NCI-H2171 treated with DMSO at 0.1 percent for 48 hours (cell line): ENCODE data around the gene SCGB1D2.

Experiments used
- DNase-seq: peaks from one replicate; lab custom pipeline; 2025; lab: John Stamatoyannopoulos, UW

The SCGB1D2 gene

DNA sequence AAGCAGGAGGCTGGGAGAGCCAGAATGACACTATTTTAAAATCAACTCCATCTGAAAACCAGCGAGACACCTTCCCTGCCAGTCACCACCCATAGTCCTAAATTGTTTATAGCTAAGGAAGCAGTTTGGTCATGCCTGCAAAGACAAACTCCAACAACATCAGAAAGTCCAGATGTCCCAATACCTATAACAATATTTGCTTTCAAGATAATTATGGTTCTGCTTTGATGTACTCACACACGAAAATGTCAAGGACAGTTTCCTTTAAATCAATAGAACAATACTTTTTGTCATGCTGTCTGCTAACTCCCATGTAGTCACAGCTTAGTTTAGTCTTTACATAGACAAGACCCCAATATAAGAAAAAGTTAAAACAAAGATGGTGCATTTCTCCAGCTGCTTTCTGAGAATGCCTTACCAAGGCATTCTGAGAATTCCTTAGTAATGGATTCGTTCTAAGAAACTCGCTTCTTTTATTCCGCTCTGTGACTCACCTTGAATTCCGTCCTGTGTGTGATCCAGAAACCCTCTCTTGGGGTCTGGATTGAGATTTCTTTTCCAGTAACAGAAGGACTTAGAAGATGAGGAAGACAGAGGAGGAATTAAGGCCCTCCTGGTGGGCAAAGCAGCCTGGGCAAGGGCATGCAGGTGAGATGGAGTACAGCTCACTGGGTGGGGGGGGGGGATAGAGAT, 18.4 kb downstream of the SCGB1D2 start:
- DNase-seq: no peak

DNA sequence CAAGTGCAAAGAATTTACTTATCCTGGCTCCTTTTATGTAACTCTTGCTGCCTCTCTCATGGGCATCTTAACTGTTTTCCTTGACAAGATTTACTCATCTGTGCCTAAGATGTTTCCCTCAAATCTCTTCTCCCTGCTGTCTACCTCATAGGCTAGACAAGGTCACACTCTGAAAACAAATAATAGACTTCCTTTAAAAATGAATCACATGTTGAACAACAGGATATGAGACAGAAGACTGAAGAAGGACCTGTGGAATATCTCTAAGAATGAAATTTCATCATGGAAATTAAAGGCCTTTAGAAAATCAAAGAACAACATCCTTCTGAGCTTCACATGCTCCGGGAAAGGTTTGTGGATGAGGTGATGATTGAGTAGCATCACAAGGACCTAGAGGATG, 22.0 kb downstream of the SCGB1D2 start:
- DNase-seq: no peak

- no peak for DNase-seq
These were observed 24.5 kb downstream of the SCGB1D2 start for GRCh38 chr11:62266558-62266957.

- no peak for DNase-seq
These were observed 25.0 kb downstream of the SCGB1D2 start for GRCh38 chr11:62267050-62267449.

GRCh38 chr11:62267576-62267975, 25.5 kb downstream of the SCGB1D2 start:
- no peak for DNase-seq

GRCh38 chr11:62269654-62270278, 27.7 kb downstream of the SCGB1D2 start, which contains the start of gene SCGB2A2:
Gene SCGB2A2, plus strand, starts transcription at chr11:62270158. Its CDS starts 59 bp downstream, at chr11:62270217.
- DNase-seq: peak; percentile 3

DNA sequence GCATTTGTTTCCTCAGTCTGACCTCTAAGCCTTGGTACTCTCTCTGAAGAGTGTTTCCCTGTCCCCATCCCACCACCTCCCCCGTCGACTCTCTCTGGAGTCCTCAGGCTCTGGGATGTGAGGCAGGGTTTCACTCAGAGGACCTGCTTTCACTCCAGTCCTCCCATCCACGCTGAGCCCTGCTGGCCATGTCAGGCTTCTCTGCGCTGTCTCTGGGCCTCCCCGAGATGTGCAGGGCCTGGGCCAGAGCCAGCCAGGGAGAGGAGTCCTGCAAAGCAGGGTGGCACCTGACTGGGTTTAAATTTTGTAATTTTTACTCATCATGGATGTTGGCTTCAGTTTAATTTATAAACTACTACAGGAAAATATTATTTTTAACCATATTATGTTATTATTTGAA, 31.2 kb downstream of the SCGB1D2 start:
- no peak for DNase-seq

DNA sequence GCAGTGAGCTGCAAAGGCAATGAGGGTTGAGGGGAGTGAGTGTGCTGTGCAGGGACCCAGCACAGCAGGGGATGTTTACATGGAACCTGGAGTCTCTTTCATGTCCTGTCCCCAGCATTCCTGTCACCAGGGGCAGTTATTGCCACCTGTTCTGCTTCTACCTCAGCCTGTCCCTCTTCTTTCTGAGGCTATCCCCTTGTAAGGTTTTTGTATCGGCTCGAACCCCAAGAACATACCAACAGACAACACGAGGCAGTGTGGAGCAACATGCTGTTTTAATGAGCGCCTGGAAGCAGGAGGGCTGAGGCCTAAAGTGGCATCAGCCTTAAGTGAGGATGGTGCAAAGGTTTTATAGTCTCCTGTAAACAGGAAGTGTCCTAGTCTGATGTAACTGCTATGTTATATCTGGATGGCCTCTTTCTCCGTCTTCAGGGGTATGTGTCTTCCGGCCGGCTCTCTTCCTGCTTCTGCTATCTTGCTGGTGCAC, 31.8 kb downstream of the SCGB1D2 start:
- DNase-seq: no peak

- no peak for DNase-seq
These were observed 38.4 kb downstream of the SCGB1D2 start for GRCh38 chr11:62280452-62280851.
